ENCODE results near the gene SLC8A2.

SLC8A2 gene

GRCh38 chr19:47408156-47408938 lies 63.3 kb downstream of the SLC8A2 start:
- H3K4me3 ChIP-seq (ENCODE audit: low read depth, low read length): no peak overlapping the region
- TF ChIP-seq CTCF (IDR thresholded peaks at IDR 0.05; ENCODE audit: low read depth, low read length, missing control alignments): no peak

GRCh38 chr19:47407417-47407774 lies 64.3 kb downstream of the SLC8A2 start:
- no peak overlapping the region for H3K4me3 ChIP-seq (ENCODE audit: low read depth, low read length)
- TF ChIP-seq CTCF (IDR thresholded peaks at IDR 0.05; ENCODE audit: low read depth, low read length, missing control alignments): no peak
- no peak for DNase-seq (ENCODE audit: low read depth)

More at GRCh38 chr19:47408156-47408938, 63.3 kb downstream of the SLC8A2 start:
- no peak for DNase-seq (ENCODE audit: low read depth)

- no peak for DNase-seq (ENCODE audit: low read depth)
- TF ChIP-seq CTCF (IDR thresholded peaks at IDR 0.05; ENCODE audit: low read depth, low read length, missing control alignments): no peak
- no peak overlapping the region for H3K4me3 ChIP-seq (ENCODE audit: low read depth, low read length)
These were observed 64.8 kb downstream of the SLC8A2 start for GRCh38 chr19:47406711-47407416.

- no peak overlapping the region for H3K4me3 ChIP-seq (ENCODE audit: low read depth, low read length)
- DNase-seq (ENCODE audit: low read depth): no peak
- TF ChIP-seq CTCF (IDR thresholded peaks at IDR 0.05; ENCODE audit: low read depth, low read length, missing control alignments): no peak
These were observed 65.8 kb downstream of the SLC8A2 start for GRCh38 chr19:47405854-47406417.

GRCh38 chr19:47405197-47405550 lies 66.5 kb downstream of the SLC8A2 start:
- H3K4me3 ChIP-seq (ENCODE audit: low read depth, low read length): no peak overlapping the region
- no peak for DNase-seq (ENCODE audit: low read depth)
- TF ChIP-seq CTCF (IDR thresholded peaks at IDR 0.05; ENCODE audit: low read depth, low read length, missing control alignments): no peak

- no peak for DNase-seq (ENCODE audit: low read depth)
- no peak overlapping the region for H3K4me3 ChIP-seq (ENCODE audit: low read depth, low read length)
- no peak for TF ChIP-seq CTCF (IDR thresholded peaks at IDR 0.05; ENCODE audit: low read depth, low read length, missing control alignments)
These were observed 67.1 kb downstream of the SLC8A2 start for GRCh38 chr19:47404334-47405196.
